UCSD-AML1 (cell line): ENCODE data around the gene GRB10.

Experiments used
- DNase-seq: peaks from one replicate; lab custom pipeline; 2025; ENCODE audit not compliant: unreplicated experiment; lab: John Stamatoyannopoulos, UW

GRB10 gene

DNA sequence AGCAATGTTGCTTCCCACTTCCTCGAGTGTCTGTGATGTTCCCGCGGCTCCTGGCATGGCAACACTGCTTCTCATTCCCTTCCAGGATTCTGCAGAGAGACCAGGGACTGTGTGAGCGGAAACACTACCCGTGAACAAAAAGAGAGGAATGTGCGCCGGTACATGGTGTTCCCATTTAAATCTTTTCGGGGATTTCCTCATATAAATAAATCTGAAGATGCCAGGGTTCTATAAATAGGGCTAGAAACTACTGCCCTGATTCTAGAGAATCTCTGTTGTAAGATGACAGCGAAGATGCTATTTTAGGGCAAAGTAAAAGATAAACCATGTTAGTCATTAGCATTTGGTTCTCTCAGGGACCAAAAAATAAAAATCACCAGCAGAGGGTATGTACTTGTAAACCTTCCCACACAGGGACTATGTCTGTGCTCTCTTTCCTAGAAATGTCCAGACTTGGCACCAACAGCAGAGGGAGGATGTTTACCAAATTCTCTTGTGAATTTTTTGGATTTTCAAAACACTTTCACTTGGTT lies 125.3 kb downstream of the GRB10 start:
- DNase-seq: no peak

DNA sequence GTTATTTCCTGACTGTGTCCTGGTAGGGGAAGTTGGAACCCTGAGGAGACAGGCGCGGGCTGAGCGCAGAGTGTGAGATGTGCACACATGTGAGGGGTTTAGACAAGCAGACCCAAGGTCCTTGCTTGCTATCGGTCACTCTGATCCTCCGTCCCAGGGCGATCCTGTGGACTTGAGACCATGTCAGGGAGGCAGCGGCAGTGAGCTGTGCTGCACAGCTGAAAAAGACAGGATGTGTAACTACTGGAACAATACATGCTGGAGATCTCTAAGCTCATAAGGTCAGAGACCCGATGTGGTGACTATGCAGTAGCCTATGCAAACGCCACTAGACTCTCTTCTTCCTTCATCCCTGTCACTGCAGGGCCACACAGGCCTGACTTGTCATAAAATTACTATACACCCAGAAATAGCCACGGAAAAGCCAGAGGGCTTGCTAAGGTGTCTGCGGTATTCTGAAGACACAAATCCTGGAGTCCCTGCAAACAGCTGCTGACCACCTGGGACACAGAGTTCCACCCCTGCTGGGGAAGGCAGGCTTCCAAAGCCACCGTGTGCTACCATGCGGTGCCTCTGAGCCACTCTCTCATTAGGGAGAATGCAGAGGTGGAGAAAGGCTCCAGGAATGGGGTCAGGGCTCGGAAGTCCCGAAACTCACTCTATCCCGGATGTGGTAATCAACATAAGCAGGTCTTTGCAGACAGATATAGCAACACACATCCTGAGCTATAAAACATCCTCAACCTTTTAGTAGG lies 126.4 kb downstream of the GRB10 start:
- no peak for DNase-seq

DNA sequence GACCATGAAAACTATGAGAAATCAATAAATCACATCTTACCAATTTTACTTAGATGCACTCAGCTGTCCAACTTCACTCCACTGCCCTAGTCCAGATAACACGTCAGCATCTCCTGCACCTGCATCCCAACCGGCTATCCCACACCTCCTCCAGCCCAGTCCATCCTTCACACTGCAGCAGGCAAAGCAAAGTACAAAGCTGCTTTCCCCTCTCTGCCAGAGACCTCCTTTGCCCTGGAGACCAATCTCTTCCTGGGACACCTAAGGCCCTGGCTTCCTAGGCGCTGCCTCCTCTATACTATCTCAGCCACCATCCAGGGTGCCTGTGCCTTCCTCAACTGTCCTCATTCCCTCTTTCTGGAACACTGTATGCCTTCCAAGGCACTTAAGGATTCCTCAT lies 127.2 kb downstream of the GRB10 start:
- DNase-seq: no peak

DNA sequence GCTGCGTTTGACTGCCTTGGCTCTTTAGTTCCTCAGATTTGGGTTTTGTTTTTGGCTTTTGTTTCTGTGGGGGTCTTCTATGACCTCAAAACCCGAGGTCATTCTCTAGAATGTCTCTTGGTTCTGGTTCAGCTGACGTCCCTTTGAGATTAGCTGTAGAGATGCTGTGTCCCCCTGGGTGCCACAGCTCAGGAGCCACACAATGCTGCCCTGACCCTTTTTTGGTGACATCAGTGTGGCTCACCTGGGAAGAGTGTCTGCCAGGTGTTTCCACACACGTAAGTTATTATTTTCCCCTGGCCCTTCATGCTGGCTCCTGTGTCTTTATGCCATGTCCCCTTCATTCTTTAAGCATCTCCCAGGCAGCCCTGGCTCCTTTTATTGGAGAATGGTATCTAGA lies 127.7 kb downstream of the GRB10 start:
- no peak for DNase-seq

DNA sequence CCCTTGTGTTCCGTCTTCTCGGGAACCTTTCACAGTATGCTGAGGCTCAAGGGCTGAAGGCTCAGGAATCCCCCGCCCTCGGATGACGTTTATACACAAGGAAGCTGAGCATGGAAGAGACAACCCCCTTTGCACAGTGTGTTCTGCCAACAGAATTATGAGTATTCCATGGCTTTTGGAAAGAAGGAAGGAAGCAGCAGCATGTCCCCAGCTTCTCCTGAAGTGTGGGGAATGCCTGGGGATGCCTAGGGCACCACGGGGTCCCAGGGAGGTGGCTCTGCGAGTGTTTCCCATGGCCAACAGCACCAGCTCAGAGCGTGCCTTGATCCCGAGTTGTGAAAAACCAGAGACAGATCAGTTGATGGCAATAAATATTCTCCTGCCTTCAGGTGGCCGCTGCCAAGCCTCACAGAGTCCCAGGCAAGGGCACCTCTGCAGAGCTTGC lies 128.7 kb downstream of the GRB10 start:
- no peak for DNase-seq

DNA sequence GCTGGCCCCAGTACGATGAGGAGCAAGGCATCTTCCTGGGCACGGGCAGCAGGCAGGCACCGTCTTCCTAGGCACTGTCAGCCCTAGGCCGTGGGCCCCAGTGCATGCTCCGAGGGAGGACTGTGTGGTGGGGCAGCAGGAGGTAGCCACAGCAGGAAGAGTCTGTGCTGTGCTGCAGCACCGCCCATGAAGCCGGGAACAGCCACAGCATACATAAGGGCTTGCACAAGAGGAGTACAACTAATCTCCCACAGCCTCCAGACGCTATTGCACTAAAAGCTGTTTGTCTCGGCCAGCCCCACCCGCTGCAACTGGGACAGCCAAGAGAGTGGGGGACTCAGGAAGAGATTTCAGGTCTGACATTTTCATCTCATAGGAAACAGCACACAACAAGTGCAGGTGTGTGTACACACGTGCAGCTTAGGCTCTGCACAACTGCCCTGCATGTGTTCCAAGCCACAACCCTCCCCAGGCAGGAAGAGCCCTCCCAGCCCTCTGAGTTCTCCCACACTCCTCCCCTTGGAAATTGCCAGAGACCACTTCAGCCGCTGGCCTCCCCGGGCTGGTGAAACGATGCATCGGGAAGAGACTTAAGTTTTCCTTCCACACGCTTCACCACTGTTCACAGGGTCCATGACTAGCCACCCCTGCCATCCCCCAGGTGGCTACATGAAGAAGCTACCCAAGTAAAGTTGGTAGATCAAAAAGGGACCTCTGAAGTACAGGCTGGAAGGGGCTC lies 129.4 kb downstream of the GRB10 start:
- no peak for DNase-seq

DNA sequence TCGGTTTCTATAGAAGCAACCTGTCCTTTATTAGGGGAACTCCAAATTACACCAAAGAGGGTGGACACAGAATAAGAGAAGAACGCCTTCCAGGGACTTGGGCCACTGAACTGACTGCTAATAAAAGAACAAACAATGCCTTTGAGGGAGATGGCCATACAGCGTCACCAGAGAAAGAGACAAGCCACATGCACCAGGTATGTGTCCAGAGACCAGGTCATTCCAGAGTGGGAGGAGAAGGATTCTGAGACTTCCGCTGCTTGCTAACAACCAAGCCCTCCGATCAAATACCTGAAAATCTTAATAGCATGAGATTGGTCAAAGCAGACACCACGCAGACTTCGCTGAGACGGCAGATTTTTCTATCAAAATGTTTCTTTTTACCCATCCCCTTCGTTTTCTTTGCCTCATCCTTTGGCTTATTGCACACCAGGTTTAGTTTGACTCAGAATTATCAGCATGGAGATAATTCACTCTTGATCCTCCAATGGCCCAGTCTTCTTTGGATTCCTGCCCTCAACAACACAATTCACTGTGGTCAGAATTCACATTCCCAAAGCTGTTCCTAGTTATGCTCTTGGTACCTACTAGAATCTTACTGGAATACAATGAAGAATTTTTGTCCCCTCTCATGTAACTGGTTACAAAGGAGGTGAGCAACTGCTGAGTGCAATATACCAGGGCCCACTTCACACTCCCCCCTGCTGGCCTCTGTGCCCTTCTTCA lies 130.1 kb downstream of the GRB10 start:
- DNase-seq: no peak

DNA sequence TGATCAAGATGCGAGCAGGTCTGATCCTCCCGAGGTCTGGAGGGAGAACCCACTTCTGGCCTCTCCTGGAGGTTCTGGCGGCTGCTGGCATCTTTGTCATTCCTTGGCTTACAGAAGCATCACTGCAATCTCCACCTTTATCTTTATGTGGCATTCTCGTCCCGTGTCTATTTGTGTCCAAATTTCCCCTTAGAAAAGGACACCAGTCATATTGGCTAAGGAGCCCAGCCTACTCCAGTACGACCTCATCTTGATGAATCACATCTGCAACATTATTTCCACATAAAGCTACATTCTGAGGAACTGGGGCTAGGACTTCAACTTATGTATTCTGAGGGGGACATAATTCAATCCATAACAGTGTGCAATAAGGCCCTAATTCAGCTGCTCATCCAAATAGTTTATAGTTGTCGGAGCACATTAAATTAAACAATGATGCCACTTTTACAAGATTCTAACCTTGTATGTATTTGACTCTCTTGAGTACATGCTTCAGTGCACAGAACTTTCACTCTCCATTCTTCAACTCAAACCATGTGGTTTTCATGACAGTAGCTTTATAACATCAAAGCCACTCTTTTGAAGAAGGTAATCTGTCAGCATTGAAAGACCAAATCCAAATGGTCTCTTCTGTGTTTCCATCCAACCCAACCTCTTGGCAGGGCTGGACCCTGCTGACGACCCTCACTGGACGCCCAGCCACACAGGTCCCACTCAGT lies 131.3 kb downstream of the GRB10 start:
- DNase-seq: no peak

DNA sequence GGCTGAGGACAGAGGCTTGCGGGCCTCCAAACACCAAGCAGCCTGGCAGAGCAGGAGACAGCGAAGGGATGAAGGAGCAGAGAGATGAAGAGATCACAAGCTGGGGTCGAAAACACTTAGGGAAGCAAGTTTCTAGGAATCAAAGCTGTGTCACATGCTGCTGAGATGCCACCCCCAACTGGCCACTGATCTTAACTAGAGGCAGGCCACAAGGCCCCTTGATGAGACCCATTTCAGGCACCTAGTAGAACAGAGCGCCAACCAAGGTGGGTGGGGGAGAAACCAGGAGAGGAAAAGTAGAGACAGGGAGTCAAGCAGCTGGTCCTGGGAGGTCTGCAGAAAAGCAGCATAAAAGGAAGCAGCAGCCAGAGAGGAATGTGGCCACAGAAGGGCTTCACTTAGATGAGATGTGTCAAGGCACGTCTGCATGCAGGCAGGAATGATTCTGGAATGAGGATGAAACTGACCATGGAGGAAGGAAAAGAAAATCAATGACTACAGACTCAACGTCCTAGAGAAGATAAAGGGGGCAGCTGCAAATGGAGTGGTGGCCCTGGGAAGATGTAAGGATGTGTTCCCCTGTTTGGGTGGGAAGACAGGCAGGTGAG lies 132.5 kb downstream of the GRB10 start:
- DNase-seq: no peak

DNA sequence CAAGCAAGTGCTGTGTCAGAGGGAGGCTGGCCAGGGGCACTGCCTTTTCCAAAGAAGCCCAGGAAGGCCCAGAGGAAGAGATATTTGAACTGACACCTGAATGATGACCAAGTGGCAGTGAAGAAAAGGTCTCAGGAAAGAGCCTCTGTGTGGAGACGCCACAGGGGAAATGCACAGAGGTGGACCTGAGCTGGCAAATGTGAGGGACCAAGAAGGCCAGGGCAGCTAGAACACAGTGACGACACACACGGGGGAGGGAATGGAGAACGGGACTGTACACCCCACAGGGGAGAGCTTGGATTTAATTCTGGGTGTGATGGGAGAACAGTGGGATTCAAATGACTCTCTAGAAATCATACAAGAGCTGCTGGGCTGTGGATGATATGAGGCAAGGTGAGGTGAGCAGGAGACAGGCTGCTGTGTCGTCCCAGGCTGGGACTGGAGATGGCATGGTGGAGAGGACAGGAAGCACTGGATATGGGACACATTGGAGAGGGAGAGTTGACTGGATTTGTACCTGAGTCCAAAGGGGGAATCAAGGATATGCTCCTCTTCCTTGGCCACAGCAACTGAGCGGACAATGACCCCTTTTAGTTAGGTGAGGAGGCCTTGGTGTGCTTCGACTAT lies 133.3 kb downstream of the GRB10 start:
- DNase-seq: no peak

DNA sequence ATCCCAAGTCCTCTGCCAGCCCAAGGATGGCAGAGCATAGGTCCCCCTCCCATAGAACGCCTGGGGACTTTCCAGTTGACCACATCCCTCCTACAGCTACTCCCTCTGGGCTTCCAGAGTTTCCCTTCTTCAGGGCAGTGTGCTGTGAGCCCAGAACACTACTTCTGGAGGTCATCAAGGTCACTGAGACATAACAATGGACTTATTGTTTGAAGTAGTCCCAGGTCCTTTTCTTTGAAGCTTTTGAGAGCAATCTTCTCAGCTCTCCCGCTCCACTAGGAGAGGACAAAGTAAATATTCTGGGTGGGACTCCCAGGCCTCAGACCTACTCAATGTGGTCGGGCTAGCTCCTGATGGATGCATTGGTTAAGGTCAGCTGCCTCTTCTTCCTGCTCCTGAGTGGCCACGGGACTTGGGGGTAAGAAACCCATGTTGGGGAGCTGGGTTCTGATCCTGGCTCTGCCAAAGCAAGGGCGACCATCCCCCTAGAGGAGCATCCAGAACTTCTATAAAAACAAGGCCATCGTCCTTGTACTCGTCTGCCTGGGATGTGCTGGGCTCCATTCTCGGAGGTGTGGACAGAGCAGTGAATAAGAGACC lies 134.0 kb downstream of the GRB10 start:
- DNase-seq: no peak

DNA sequence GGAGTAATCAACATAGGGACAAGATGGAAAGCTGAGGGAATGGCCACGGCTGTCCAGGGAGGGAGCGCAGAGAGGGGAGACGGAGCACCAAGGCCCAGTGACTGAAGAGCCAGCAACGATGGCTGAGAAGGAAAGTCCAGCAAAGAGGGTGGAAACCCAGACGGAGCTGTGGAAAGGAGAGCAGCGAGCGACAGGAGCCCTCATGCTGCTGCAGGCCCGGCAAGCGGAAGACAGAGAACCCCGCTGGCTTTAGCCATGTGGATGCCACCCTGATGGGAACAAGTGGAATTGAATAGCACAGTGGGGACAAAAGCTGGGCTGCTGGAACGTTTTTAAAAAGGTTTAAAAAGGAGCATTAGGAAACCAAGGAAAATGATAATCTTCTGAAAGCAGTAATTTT lies 134.6 kb downstream of the GRB10 start:
- no peak for DNase-seq

DNA sequence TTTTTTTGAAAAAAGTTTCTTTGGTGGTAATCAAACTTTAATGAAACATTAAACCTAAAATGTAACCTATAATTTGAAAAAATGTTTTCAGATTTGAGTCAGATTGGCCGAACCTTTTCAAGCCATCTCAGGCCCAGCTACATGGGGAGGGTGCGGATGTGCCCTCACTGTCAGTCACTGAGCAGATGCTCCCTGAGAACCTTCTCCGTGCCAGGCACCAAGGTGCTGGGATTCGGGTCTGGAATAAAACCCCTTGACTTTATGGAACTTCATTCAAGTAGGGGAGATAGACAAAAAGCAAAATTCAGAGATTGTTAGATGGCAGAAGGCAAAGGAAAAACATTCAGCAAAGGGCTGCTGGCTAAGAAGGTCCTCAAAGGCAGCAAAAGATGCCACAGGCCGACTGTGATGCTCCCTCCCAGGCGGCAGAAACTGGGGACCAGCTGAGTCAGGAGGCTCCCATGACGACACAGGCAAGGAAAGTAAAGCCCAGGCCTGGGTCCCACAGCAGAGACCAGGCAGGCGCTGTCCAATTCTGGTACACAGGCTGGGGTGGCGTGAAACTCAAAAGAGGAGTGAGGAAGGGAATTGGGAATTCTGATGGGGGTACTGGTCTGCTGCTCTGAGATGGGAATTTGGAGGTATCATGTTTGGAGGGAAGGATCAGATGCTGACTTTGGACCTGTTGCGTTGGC lies 135.3 kb downstream of the GRB10 start:
- DNase-seq: no peak

DNA sequence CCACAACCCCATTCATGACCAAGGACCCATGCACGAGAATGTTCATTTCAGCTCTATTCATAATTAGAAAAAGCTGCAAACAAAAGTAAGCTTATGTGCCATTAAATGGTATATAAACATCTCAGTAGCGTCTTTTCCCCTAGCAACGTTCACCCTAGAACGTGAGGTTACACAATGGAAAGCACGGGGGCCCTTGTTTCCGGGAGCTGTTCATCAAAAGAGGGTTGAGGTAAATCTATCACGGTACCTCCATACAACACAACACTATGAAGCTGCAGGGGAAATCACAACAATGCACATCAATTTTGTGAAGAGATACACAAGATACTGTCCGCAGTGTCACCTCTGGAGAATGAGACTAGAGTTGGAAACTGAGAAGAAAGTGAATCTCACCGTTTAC lies 136.6 kb downstream of the GRB10 start:
- DNase-seq: no peak

DNA sequence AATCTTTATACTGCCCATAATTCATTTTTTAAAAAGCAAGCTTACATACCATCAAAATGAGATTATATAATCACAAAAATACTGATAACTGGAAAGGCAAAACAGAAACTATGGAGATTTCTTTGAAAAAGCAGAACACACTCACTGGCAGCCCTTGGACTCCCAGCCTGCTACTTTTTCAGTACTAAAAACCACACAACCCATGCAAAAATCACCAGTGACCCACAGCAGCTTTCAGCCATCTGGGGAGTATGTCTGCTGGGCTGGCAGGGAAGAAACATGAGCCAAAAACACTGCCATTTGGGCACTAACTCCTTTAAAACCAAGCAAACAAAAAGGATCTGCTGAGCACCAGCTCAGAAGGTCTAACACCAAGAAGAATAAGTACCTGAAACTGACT lies 137.5 kb downstream of the GRB10 start:
- DNase-seq: no peak

DNA sequence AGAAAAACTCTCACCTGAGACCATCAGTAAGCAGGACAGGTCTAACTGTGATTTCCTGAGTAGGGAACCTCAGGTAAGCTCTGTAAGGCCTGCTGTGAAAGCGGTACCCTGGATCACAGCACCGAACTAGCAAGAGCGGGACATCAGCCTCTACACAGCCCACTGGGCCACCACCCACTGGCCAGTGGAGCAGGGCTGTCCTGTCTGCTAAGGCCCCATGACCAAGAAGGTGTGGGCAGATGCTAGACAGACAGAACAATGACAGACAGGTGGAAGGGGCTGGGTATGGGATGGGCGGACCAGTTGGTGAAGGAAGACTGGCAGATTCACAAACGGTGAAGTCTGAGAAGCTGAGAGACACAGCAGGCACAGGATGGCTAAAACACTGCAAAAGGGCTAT lies 138.1 kb downstream of the GRB10 start:
- DNase-seq: no peak

DNA sequence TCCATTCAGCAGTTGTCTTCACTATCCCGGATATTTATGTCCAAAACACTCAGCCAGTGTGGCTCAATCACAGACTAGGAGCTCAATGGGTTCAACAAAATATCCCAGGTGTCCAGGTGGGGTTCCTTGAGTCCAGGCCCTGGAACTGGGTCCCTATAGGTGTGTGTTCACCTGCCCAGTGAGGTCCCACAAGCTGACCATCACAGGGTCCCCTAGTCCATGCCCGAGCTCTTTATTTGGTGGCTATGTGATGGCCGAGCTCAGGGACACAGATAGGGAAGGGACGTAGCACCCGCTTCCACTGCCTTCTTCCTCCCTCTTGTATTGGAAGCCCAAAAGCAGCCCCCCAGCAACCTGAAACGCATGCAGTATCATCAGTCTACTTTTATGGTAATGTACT lies 138.6 kb downstream of the GRB10 start:
- no peak for DNase-seq

DNA sequence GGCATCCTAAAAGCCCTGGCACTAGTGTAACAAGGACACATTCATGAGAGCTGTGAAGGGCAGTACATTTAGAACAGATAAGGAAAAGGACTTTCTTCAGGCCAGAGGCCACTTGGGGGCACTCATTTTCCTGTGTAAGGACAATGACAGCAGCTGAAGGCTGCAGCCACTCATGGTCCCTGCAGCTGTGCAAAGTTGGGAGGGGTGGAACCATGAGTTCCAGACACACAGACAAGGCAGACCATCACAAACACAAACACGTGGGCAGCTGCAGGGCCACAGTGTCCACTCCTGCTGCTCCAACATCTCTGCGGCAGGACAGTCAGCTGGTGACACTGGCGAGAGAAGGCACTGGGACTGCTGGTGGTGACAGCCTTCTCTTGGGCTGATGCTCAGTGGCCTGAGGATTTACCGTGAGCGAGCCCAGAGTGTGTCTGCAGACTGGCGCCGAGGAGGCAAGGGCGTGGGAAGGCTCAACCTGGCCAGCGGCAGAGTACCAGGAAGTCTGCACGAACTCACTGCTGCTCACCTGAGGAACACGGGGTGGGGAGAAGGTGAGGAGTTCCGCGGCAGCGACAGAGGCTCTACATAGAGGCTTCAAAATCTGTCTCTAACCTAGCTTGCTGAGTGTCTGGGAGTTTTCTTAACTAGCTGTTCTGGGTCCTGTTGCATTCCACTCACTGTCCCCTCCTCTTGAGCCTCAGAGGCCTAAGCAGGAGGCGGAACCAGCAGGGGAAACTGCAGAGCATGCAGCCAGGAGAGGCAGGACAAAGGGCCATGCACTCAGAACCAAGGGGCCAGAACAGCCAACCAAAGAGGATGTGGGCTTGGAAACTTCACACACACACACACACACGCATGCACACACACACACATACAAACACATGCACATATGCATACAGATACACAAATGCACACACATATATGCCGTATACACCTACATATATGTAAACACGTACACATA lies 141.0 kb downstream of the GRB10 start:
- no peak for DNase-seq
